Measurements from ENCODE around the gene USP37. TPM values are rescaled to one million over a fixed set of nuclear protein-coding genes. Genes with fewer than 3 reads are reported as not detected.
"Not testable (repeated sequence)": the region's sequence is repeated elsewhere in the genome, so short reads cannot be mapped to it uniquely, and the experiment has no call there.

The USP37 gene
- total RNA-seq, 1 donor from 2014 or later, result 6.4 TPM

GRCh38 chr2:218536804-218537494 lies 31.2 kb downstream of the USP37 start:
- no peaks in the 10 kb centered on the region for H3K27me3 Mint-ChIP-seq (ENCODE audit: low read depth, unreplicated experiment)
- no peaks in the 10 kb centered on the region for H3K9me3 Mint-ChIP-seq (ENCODE audit: unreplicated experiment)
- Histone ChIP-seq H3K36me3 (ENCODE audit: insufficient read depth, low read length) (peaks cover 19% of the 10 kb centered on the region), H3K4me3 (ENCODE audit: insufficient read depth, low read depth, low read length) (no peak overlapping the region), H2AFZ (ENCODE audit: low read depth, low read length) (no peak overlapping the region), H3K4me2 (ENCODE audit: low read length) (no peak overlapping the region), H3K27ac (ENCODE audit: low read depth, low read length) (no peak overlapping the region), H3K27me3 (ENCODE audit: insufficient read depth, low read length) (no peaks in the 10 kb centered on the region), H3K79me2 (ENCODE audit: insufficient read depth, low read length) (no peaks in the 10 kb centered on the region), H3K4me1 (ENCODE audit: insufficient read depth, low read length) (no peaks in the 10 kb centered on the region), H3K9me3 (ENCODE audit: insufficient read depth, low read depth, low read length) (no peaks in the 10 kb centered on the region), H3K9ac (ENCODE audit: low read length) (no peak overlapping the region), H4K20me1 (ENCODE audit: insufficient read depth, low read length) (no peaks in the 10 kb centered on the region)
- H3K4me3 Mint-ChIP-seq (ENCODE audit: unreplicated experiment), result no peak overlapping the region
- DNase-seq (ENCODE audit: low read depth) (no peak), FAIRE-seq (no peak)
- H3K4me1 Mint-ChIP-seq (ENCODE audit: low read depth, unreplicated experiment), result no peaks in the 10 kb centered on the region
- TF ChIP-seq CTCF (IDR thresholded peaks at IDR 0.05; ENCODE audit: insufficient read depth, low read depth, low read length), result no peak
- no peak for TF ChIP-seq EZH2 (IDR thresholded peaks at IDR 0.05; ENCODE audit: insufficient read depth, low read length)
- H3K36me3 Mint-ChIP-seq (ENCODE audit: low read depth, unreplicated experiment), result peaks cover 4% of the 10 kb centered on the region
- no peak overlapping the region for H3K27ac Mint-ChIP-seq (ENCODE audit: unreplicated experiment)

DNA sequence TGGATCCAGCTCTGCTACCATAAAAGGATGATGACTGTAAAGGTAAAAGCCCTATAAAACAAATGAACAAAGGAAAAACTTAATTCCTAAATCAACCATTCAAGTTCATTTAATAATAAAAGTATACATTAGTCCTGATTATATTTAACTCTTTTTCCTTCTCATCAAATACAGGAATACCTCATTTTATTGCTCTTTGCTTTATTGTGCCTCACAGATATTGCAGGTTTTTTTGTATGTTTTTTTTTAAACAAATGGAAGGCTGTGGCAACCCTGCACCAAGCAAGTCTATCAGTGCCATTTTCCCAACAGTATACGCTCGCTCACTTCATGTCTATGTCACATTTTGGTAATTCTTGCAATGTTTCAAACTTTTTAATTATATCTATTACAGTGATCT lies 38.2 kb downstream of the USP37 start:
- Mint-ChIP-seq H3K9me3 (ENCODE audit: unreplicated experiment) (peaks cover 1% of the 10 kb centered on the region), H3K36me3 (ENCODE audit: low read depth, unreplicated experiment) (peaks cover 18% of the 10 kb centered on the region), H3K4me3 (ENCODE audit: unreplicated experiment) (no peak overlapping the region), H3K4me1 (ENCODE audit: low read depth, unreplicated experiment) (no peaks in the 10 kb centered on the region), H3K27me3 (ENCODE audit: low read depth, unreplicated experiment) (no peaks in the 10 kb centered on the region), H3K27ac (ENCODE audit: unreplicated experiment) (no peak overlapping the region)
- Histone ChIP-seq H2AFZ (ENCODE audit: low read depth, low read length) (no peak overlapping the region), H3K9me3 (ENCODE audit: insufficient read depth, low read depth, low read length) (no peaks in the 10 kb centered on the region), H3K4me2 (ENCODE audit: low read length) (no peak overlapping the region), H3K36me3 (ENCODE audit: insufficient read depth, low read length) (peaks cover 27% of the 10 kb centered on the region), H3K4me3 (ENCODE audit: insufficient read depth, low read depth, low read length) (no peak overlapping the region), H3K9ac (ENCODE audit: low read length) (no peak overlapping the region), H3K27me3 (ENCODE audit: insufficient read depth, low read length) (no peaks in the 10 kb centered on the region), H4K20me1 (ENCODE audit: insufficient read depth, low read length) (no peaks in the 10 kb centered on the region), H3K4me1 (ENCODE audit: insufficient read depth, low read length) (no peaks in the 10 kb centered on the region), H3K79me2 (ENCODE audit: insufficient read depth, low read length) (no peaks in the 10 kb centered on the region), H3K27ac (ENCODE audit: low read depth, low read length) (no peak overlapping the region)
- DNase-seq (ENCODE audit: low read depth), result no peak
- no peak for TF ChIP-seq CTCF (IDR thresholded peaks at IDR 0.05; ENCODE audit: insufficient read depth, low read depth, low read length)
- TF ChIP-seq EZH2 (IDR thresholded peaks at IDR 0.05; ENCODE audit: insufficient read depth, low read length), result no peak
- no peak for FAIRE-seq

GRCh38 chr2:218528409-218528808 lies 39.7 kb downstream of the USP37 start:
- H3K9me3 Mint-ChIP-seq (ENCODE audit: unreplicated experiment); H4K20me1 ChIP-seq (ENCODE audit: insufficient read depth, low read length); H3K27ac Mint-ChIP-seq (ENCODE audit: unreplicated experiment); H3K4me3 ChIP-seq (ENCODE audit: insufficient read depth, low read depth, low read length); H3K27ac ChIP-seq (ENCODE audit: low read depth, low read length); H3K27me3 ChIP-seq (ENCODE audit: insufficient read depth, low read length); FAIRE-seq; H2AFZ ChIP-seq (ENCODE audit: low read depth, low read length); DNase-seq (ENCODE audit: low read depth); H3K4me2 ChIP-seq (ENCODE audit: low read length); H3K4me1 Mint-ChIP-seq (ENCODE audit: low read depth, unreplicated experiment); H3K79me2 ChIP-seq (ENCODE audit: insufficient read depth, low read length); H3K9me3 ChIP-seq (ENCODE audit: insufficient read depth, low read depth, low read length); H3K9ac ChIP-seq (ENCODE audit: low read length); H3K4me1 ChIP-seq (ENCODE audit: insufficient read depth, low read length); H3K4me3 Mint-ChIP-seq (ENCODE audit: unreplicated experiment); H3K27me3 Mint-ChIP-seq (ENCODE audit: low read depth, unreplicated experiment): not testable (repeated sequence)
- peaks cover 25% of the 10 kb centered on the region for H3K36me3 Mint-ChIP-seq (ENCODE audit: low read depth, unreplicated experiment)
- peaks cover 24% of the 10 kb centered on the region for H3K36me3 ChIP-seq (ENCODE audit: insufficient read depth, low read length)
